NB4 (cell line): ENCODE data around the gene HECA.

Source experiments
- CTCF ChIP-seq: IDR thresholded peaks from one replicate; pipeline ENCODE4 v1.5.1; 2012; ENCODE audit warnings: low read depth, low read length
- MAX ChIP-seq: IDR thresholded peaks from 2 replicates; pipeline ENCODE4 v1.6.1; 2011; ENCODE audit warnings: low read depth, low read length
- MYC ChIP-seq: IDR thresholded peaks from 2 replicates; pipeline ENCODE4 v1.6.1; 2011; ENCODE audit warnings: low read depth, low read length
- POLR2A ChIP-seq: IDR thresholded peaks from 2 replicates; pipeline ENCODE4 v1.6.1; 2011; ENCODE audit warnings: mild to moderate bottlenecking; ENCODE audit not compliant: insufficient read length; ENCODE audit errors: extremely low read depth

GRCh38 chr6:139147628-139148027 lies 12.7 kb downstream of the HECA start:
- TF ChIP-seq POLR2A: no peak
- no peak for TF ChIP-seq CTCF
- no peak for TF ChIP-seq MAX
- TF ChIP-seq MYC: no peak
